Stimulated activated CD8-positive, alpha-beta memory T cell treated with anti-CD3 and anti-CD28 coated beads, Interleukin-15, amount 100 ng/mL, for 48 hours (primary cell): ENCODE data around the gene DMBT1.

ENCODE experiments used
- DNase-seq, 2 donors: peaks; one replicate each; pipeline ENCODE4 v3.0.0-alpha.2; 2020; ENCODE audit warnings: low read depth in 2 of 2

Gene DMBT1

DNA sequence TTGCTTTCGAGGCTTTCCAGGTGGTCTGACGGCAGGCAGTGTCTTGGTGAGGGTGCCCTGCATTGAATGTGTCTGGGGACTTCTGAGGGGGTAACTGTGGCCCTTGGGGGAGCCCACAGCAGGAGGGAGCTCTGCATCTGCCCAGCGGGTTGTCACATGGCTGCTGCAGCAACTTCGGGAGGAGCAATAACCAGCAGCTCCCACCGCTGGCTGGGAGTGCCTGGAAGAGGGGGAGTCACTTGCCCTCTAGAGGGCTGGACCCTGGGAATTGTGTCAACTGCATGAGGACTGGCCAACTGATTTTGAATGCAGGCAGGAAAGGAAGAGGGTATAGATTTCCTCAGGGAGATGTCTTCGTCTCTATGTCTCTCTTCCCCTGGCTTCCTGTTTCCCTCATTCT, 112.7 kb downstream of the DMBT1 start:
- no peak for DNase-seq

DNA sequence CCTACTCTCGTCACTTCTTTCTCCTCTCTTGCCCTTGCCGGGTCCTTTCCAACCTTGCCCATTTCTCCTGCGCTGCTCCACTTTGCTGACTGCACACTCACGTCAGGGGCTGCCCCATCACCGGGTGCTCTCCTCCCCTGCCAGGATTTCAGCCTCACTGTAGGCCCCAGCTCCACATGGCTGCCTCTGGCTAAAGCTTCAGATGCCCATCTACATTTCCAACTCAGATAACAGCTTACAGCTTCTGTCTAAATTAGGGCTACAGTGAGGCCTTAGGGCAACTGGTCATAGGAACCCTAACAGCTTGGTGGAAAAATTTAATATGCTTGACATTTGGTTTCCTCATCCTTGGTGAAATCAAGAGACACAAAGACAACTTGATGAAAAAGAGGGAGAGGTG, 113.2 kb downstream of the DMBT1 start:
- no peak for DNase-seq

DNA sequence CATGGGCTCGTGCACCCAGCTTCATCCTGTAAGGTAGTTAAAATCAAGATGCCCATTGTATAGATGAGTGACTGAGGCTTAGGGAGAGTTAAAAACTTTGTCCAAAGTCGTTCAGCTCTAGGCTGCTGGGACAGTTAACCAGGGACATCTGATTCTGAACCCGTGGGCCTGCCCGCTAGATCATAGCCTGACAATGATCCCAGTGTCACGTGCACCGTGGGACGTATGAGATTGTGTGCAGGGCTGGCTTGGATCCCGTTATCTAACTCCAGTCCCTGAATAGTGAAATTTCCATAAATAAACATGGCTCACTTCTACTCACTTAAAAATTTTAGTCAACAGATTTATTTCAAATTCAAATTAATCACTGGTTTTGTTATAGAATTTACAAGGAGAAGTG, 114.2 kb downstream of the DMBT1 start:
- DNase-seq, result no peak

DNA sequence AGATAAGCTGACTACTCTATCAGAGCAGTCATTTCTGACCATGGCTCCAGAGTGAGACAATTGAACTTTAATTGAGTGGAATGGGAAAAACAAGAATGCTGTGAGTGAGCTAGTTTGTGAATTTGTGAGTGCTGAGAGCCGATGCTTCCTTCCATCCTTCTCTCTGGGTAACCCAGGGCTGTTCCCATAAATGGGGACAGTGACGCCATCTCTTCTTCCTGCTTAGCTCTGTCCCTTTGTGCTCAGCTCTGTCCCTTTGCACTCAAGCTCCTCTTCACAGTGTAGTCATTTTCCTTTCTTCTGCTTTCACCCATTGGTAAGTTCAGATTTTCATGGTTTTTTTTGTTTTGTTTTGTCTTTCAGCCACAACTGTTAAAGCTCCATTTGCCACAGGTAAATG, 114.7 kb downstream of the DMBT1 start:
- no peak for DNase-seq

DNA sequence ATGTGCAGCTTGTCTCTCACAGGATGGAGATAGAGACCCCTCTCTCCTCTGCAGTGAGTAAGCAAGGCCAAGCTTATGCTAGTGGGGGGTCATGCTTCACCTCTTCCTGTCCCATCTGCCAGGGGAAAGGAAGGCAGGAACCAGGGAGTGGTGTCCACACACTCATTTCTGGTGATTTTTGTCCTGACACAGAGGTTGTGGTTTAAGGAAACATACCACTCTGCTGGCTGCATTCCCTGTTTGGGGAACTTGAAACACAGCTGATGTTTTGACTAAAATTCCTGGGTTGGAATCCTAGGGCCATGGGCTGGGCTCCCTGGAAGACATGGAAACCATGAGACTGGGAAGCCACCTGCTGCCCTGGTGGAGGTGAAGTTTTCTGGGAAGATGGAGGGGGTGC, 117.7 kb downstream of the DMBT1 start:
- DNase-seq, result no peak

DNA sequence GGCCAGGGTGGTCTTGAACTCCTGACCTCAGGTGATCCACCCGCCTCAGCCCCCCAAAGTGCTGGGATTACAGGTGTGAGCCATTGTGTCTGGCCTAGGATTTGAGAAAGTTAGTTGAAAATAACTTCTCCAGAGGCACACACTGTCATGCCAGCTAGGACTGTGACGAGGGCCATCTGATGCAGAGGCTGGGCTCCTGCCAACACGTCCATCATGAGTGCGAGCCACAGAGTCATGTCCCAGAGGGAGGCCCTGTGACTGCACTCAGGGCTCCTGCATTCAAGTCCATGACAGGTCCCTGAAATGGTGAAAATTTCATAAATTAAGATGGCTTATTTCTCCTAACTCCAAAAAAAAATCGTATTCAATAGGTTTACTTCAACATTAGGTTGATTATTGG, 122.0 kb downstream of the DMBT1 start:
- no peak for DNase-seq

DNA sequence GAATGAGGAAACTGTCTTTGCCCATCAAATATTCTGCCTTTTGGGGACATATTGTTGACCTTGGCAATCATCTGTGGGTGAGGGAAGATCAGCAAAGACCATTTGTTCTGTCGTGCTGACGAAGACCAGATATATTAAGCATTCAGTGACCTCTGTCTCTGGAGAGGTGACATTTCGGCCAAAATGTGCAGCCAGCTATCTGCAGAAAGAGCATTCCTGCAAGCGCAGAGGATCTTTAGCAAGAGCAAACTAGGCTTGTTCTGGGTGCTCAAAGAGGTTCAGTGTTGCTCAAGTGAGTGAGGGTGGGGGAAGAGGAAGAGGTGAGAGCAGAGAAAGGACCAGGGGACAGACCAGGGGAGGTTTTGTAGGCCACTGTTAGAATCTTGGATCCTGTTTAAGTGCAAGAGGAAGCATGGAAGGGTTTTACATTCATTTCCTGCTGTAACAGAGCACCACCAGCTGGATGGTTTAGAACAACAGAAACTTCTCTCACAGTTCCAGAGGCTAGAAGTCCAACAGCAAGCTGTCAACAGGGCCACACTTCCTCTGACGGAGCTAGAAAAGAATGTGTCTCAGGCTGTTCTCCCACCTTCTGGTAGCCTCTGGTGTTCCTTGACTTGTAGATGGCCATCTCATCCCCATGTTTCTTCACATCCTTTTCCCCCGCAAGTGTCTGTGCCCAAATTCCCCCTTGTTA, 127.9 kb downstream of the DMBT1 start:
- DNase-seq, result no peak

DNA sequence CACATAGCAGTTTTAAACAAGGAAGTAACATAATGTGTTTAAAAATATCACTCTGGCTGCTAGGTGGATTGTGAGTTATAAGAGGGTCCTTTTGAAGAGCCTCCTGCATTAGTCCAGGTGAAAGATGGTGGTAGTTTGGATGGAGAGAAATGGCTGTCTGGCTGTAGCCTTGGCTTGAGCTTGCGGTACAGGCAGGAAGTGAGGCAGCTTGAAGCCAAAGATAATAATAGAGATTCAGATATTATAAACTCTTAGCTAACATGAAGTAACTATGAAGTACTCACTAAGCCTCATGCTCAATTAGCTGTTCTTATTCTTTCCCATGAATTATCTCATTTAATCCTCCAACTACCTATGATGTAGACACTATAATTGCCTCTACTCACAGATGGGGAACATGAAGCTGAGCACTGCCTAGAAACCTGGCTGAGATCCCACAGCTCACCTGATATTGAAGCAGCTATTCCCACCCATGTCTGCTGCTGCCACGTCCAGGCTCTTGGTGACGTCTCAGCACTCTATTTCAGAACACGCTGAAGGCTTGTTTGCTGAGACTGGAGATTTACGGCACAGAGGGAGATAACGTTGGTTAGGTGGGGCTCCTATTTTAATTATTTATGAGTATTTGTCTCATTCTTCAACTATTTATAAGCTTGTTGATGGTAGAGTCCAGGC, 128.7 kb downstream of the DMBT1 start:
- DNase-seq, result no peak

DNA sequence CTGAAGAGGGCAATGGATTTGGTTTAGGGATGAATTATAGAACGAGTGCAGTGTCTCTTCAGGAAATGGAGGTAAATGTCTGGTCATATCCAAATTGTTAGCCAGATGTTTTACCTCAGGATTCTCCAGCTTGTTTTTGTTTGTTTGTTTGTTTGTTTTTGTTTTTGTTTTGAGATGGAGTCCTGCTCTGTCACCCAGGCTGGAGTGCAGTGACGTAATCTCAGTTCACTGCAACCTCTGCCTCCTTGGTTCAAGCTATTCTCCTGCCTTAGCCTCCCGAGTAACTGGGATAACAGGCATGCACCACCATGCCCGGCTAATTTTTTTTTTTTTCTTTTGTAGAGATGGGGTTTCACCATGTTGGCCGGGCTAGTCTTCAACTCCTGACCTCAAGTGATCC, 132.2 kb downstream of the DMBT1 start:
- no peak for DNase-seq
